WTC11 (cell line): ENCODE results near the gene ACSS3. TPM values are rescaled to one million over a fixed set of nuclear protein-coding genes. Genes with fewer than 3 reads are reported as not detected.

Source experiments
- ATAC-seq: fragments of 200-7000 bp; cut with Tn5 transposase; 2 replicates; pipeline ENCODE4 v1.10.0; 2021; ENCODE audit warnings: mild to moderate bottlenecking, moderate library complexity
- CTCF ChIA-PET: fragments of 300-600 bp; sonication (Branson Sonifier 250); formaldehyde crosslinking; loops from one replicate; lab custom pipeline; 2021; ENCODE audit warnings: antibody characterized with exemption; lab: Charles Lee
- POLR2A ChIA-PET: fragments of 350-600 bp; sonication (Branson Sonifier 250); formaldehyde crosslinking; loops from one replicate; lab custom pipeline; 2021; ENCODE audit warnings: antibody characterized with exemption; lab: Charles Lee
- DNase-seq: peaks from one replicate; pipeline ENCODE4 v3.0.0; 2021; ENCODE audit warnings: low spot score
- H3K27ac Mint-ChIP-seq: 2 replicates; pipeline ENCODE4 v1.8.0; 2021; ENCODE audit warnings: mixed read lengths
- H3K27me3 Mint-ChIP-seq: 2 replicates; pipeline ENCODE4 v1.8.0; 2021; ENCODE audit warnings: low read depth, mild to moderate bottlenecking, moderate library complexity, mixed read lengths
- H3K36me3 Mint-ChIP-seq: 2 replicates; pipeline ENCODE4 v1.8.0; 2021; ENCODE audit warnings: mixed read lengths
- H3K4me1 Mint-ChIP-seq: 2 replicates; pipeline ENCODE4 v1.8.0; 2022; ENCODE audit warnings: mixed read lengths
- H3K4me3 Mint-ChIP-seq: 2 replicates; pipeline ENCODE4 v1.8.0; 2021; ENCODE audit warnings: mild to moderate bottlenecking, moderate library complexity, mixed read lengths
- H3K9me3 Mint-ChIP-seq: 2 replicates; pipeline ENCODE4 v1.8.0; 2021; ENCODE audit warnings: mixed read lengths
- ATF1 ChIP-seq: sonication (generic); formaldehyde crosslinking; IDR thresholded peaks from 2 replicates; pipeline ENCODE4 v1.8.1; 2023; ENCODE audit warnings: mild to moderate bottlenecking, moderate library complexity, missing genetic modification reagents
- CBFB ChIP-seq: sonication (generic); formaldehyde crosslinking; IDR thresholded peaks from 2 replicates; pipeline ENCODE4 v1.8.1; 2022; ENCODE audit warnings: mild to moderate bottlenecking, low read depth, missing genetic modification reagents
- EMX1 ChIP-seq: fragments of 250-450 bp; sonication (Bioruptor Pico); IDR thresholded peaks from 2 replicates; pipeline ENCODE4 v1.8.0; 2021; ENCODE audit warnings: mild to moderate bottlenecking
- IRF1 ChIP-seq: sonication (generic); formaldehyde crosslinking; IDR thresholded peaks from 2 replicates; pipeline ENCODE4 v1.8.0; 2023; ENCODE audit warnings: missing genetic modification reagents
- JAZF1 ChIP-seq: fragments of 250-450 bp; sonication (Bioruptor Pico); IDR thresholded peaks from 2 replicates; pipeline ENCODE4 v1.9.0; 2021; ENCODE audit warnings: moderate library complexity, mild to moderate bottlenecking, inconsistent platforms
- MYBL2 ChIP-seq: sonication (generic); formaldehyde crosslinking; IDR thresholded peaks from 2 replicates; pipeline ENCODE4 v1.8.1; 2023; ENCODE audit warnings: mild to moderate bottlenecking, moderate library complexity, missing genetic modification reagents
- NFATC4 ChIP-seq: fragments of 250-450 bp; sonication (Bioruptor Pico); IDR thresholded peaks from 2 replicates; pipeline ENCODE4 v1.9.0; 2021; ENCODE audit warnings: mild to moderate bottlenecking
- NR2C2 ChIP-seq: sonication (generic); formaldehyde crosslinking; IDR thresholded peaks from 2 replicates; pipeline ENCODE4 v1.8.0; 2022; ENCODE audit warnings: mild to moderate bottlenecking, missing genetic modification reagents
- PRDM15 ChIP-seq: sonication (generic); formaldehyde crosslinking; IDR thresholded peaks from 2 replicates; pipeline ENCODE4 v1.8.0; 2022; ENCODE audit warnings: missing genetic modification reagents
- SMAD3 ChIP-seq: sonication (generic); formaldehyde crosslinking; IDR thresholded peaks from 2 replicates; pipeline ENCODE4 v1.8.0; 2022; ENCODE audit warnings: missing genetic modification reagents, mild to moderate bottlenecking, borderline replicate concordance
- TEAD1 ChIP-seq: sonication (generic); formaldehyde crosslinking; IDR thresholded peaks from 2 replicates; pipeline ENCODE4 v1.8.0; 2022; ENCODE audit warnings: mild to moderate bottlenecking, missing genetic modification reagents
- ZNF121 ChIP-seq: sonication (generic); formaldehyde crosslinking; IDR thresholded peaks from 2 replicates; pipeline ENCODE4 v1.8.0; 2023; ENCODE audit warnings: missing genetic modification reagents
- ZNF138 ChIP-seq: sonication (generic); formaldehyde crosslinking; conservative IDR thresholded peaks from 2 replicates; pipeline ENCODE4 v1.8.1; 2022; ENCODE audit warnings: mild to moderate bottlenecking, moderate library complexity, missing genetic modification reagents
- ZNF219 ChIP-seq: sonication (generic); formaldehyde crosslinking; IDR thresholded peaks from 2 replicates; pipeline ENCODE4 v1.8.0; 2023; ENCODE audit warnings: missing genetic modification reagents, mild to moderate bottlenecking, borderline replicate concordance
- ZNF232 ChIP-seq: sonication (generic); formaldehyde crosslinking; IDR thresholded peaks from 2 replicates; pipeline ENCODE4 v1.8.0; 2022; ENCODE audit warnings: mild to moderate bottlenecking, missing genetic modification reagents
- ZNF425 ChIP-seq: fragments of 250-450 bp; sonication (Bioruptor Pico); conservative IDR thresholded peaks from 2 replicates; pipeline ENCODE4 v1.9.0; 2021; ENCODE audit warnings: mild to moderate bottlenecking
- ZNF671 ChIP-seq: fragments of 250-450 bp; sonication (Bioruptor Pico); IDR thresholded peaks from 2 replicates; pipeline ENCODE4 v1.8.0; 2021; ENCODE audit warnings: mild to moderate bottlenecking
- total RNA-seq: library from RNA; stranded (reverse); gene quantifications from 3 replicates; pipeline ENCODE4 v1.2.3, GENCODE V29; 2021

ACSS3 gene
- total RNA-seq, 1 experiment from 2014 or later: 18.6 TPM

GRCh38 chr12:81083906-81084513 is 6.1 kb downstream of the ACSS3 start:
- ATAC-seq (peak; percentile 34), DNase-seq (no peak)
- Mint-ChIP-seq H3K36me3 (no peaks in the 10 kb centered on the region), H3K4me3 (no peak overlapping the region), H3K9me3 (no peaks in the 10 kb centered on the region), H3K27me3 (peaks cover 2% of the 10 kb centered on the region), H3K4me1 (peaks cover 73% of the 10 kb centered on the region), H3K27ac (peak overlapping the region; percentile 46; the same call in 1 of the 2 replicates)
- POLR2A ChIA-PET: no interaction called here
- CTCF ChIA-PET: no interaction called here
- TF ChIP-seq IRF1 (CRISPR knock-in tag) (no peak), PRDM15 (CRISPR knock-in tag) (peak; percentile 69)

GRCh38 chr12:81084811-81085350 is 7.0 kb downstream of the ACSS3 start:
- TF ChIP-seq CBFB (CRISPR knock-in tag): no peak
- TF ChIP-seq ZNF671 (CRISPR knock-in tag): no peak
- no peak for TF ChIP-seq ZNF232 (CRISPR knock-in tag)
- no peak for TF ChIP-seq EMX1
- no peak for TF ChIP-seq ZNF219 (CRISPR knock-in tag)
- TF ChIP-seq PRDM15 (CRISPR knock-in tag): no peak
- TF ChIP-seq ZNF138 (CRISPR knock-in tag): no peak
- no peak for TF ChIP-seq TEAD1 (CRISPR knock-in tag)
- no peak for TF ChIP-seq ATF1 (CRISPR knock-in tag)
- no peak for TF ChIP-seq MYBL2 (CRISPR knock-in tag)
- no peak for TF ChIP-seq ZNF425
- TF ChIP-seq SMAD3 (CRISPR knock-in tag): no peak
- TF ChIP-seq ZNF121 (CRISPR knock-in tag): no peak
- no peak for TF ChIP-seq NFATC4 (CRISPR knock-in tag)
- no peak for TF ChIP-seq NR2C2 (CRISPR knock-in tag)
- no peak for TF ChIP-seq JAZF1
- peaks cover 72% of the 10 kb centered on the region for H3K4me1 Mint-ChIP-seq
- CTCF ChIA-PET: no interaction called here
- no peaks in the 10 kb centered on the region for H3K9me3 Mint-ChIP-seq
- H3K27me3 Mint-ChIP-seq: peaks cover 2% of the 10 kb centered on the region
- no peaks in the 10 kb centered on the region for H3K36me3 Mint-ChIP-seq
- H3K27ac Mint-ChIP-seq: peak overlapping the region; percentile 46
- peak overlapping the region; percentile 26; the same call in 1 of the 2 replicates for H3K4me3 Mint-ChIP-seq
- DNase-seq (no peak), ATAC-seq (no peak)
- POLR2A ChIA-PET: no interaction called here
